ENCODE data around the gene MRM3.

Gene MRM3

GRCh38 chr17:823501-823902 is 41.3 kb downstream of the MRM3 start:
- no peak for DNase-seq (ENCODE audit: low read depth in 1 of 2, low spot score in 1 of 2)
- no peak for TF ChIP-seq REST (IDR thresholded peaks at IDR 0.05; ENCODE audit: insufficient replicate concordance, low read depth)
- no peak for TF ChIP-seq CTCF (IDR thresholded peaks at IDR 0.05; ENCODE audit: insufficient read depth, low read length)
- no peak for TF ChIP-seq POLR2AphosphoS5 (IDR thresholded peaks at IDR 0.05; ENCODE audit: low read depth)
- TF ChIP-seq SPI1 (IDR thresholded peaks at IDR 0.05; ENCODE audit: borderline replicate concordance, low read depth), result no peak
- TF ChIP-seq GABPA (IDR thresholded peaks at IDR 0.05; ENCODE audit: low read depth), result no peak
- Histone ChIP-seq H3K4me3 (replicated peaks; ENCODE audit: insufficient read depth, low read length) (no peak overlapping the region), H3K27ac (replicated peaks) (no peak overlapping the region), H3K27me3 (ENCODE audit: insufficient read depth, poor library complexity, severe bottlenecking) (no peaks in the 10 kb centered on the region)

GRCh38 chr17:824378-824777 is 42.2 kb downstream of the MRM3 start:
- no peak for DNase-seq (ENCODE audit: low read depth in 1 of 2, low spot score in 1 of 2)
- TF ChIP-seq CTCF (IDR thresholded peaks at IDR 0.05; ENCODE audit: insufficient read depth, low read length) (no peak), REST (IDR thresholded peaks at IDR 0.05; ENCODE audit: insufficient replicate concordance, low read depth) (no peak)
- H3K4me3 ChIP-seq (replicated peaks; ENCODE audit: insufficient read depth, low read length), result no peak overlapping the region
- H3K27ac ChIP-seq (replicated peaks), result no peak overlapping the region
- no peaks in the 10 kb centered on the region for H3K27me3 ChIP-seq (ENCODE audit: insufficient read depth, poor library complexity, severe bottlenecking)

GRCh38 chr17:825216-825615 is 43.1 kb downstream of the MRM3 start:
- TF ChIP-seq SPI1 (IDR thresholded peaks at IDR 0.05; ENCODE audit: borderline replicate concordance, low read depth), result no peak
- no peak for TF ChIP-seq POLR2AphosphoS5 (IDR thresholded peaks at IDR 0.05; ENCODE audit: low read depth)
- TF ChIP-seq GABPA (IDR thresholded peaks at IDR 0.05; ENCODE audit: low read depth), result no peak
- TF ChIP-seq REST (IDR thresholded peaks at IDR 0.05; ENCODE audit: insufficient replicate concordance, low read depth), result no peak
- TF ChIP-seq CTCF (IDR thresholded peaks at IDR 0.05; ENCODE audit: insufficient read depth, low read length), result no peak

More at GRCh38 chr17:825216-825615, 43.1 kb downstream of the MRM3 start:
- Histone ChIP-seq H3K4me3 (replicated peaks; ENCODE audit: insufficient read depth, low read length) (no peak overlapping the region), H3K27me3 (ENCODE audit: insufficient read depth, poor library complexity, severe bottlenecking) (no peaks in the 10 kb centered on the region), H3K27ac (replicated peaks) (no peak overlapping the region)
- DNase-seq (ENCODE audit: low read depth in 1 of 2, low spot score in 1 of 2), result no peak
